H1 (cell line): ENCODE results near the gene ATP11A. TPM values are rescaled to one million over a fixed set of nuclear protein-coding genes. Genes with fewer than 3 reads are reported as not detected.

Experiments
- CTCF ChIA-PET: fragments of 300-600 bp; sonication (Branson Sonifier 250); formaldehyde crosslinking; loops from one replicate; lab custom pipeline; 2021; ENCODE audit not compliant: partially characterized antibody; lab: Charles Lee
- POLR2A ChIA-PET: fragments of 300-600 bp; sonication (Branson Sonifier 250); formaldehyde crosslinking; loops from one replicate; lab custom pipeline; 2021; ENCODE audit warnings: inconsistent platforms; ENCODE audit not compliant: partially characterized antibody; lab: Charles Lee
- DNase-seq, 2 experiments: peaks; one replicate each; pipeline versions ENCODE4 v3.0.0 to v3.0.0-alpha.2; 2010 to 2022; ENCODE audit warnings: low spot score in 2 of 2, low read depth in 1 of 2, mixed read lengths in 1 of 2
- FAIRE-seq: peaks from 2 replicates; lab custom pipeline; 2011; peaks lifted over from hg19 to GRCh38; lab: Jason Lieb, UNC
- H2AFZ ChIP-seq: 2 replicates; pipeline ENCODE4 v1.8.1; 2012; ENCODE audit warnings: low read length, inconsistent platforms
- H2AK5ac ChIP-seq: 2 replicates; pipeline ENCODE4 v1.6.1; 2013; ENCODE audit warnings: low read depth, low read length
- H2BK120ac ChIP-seq: replicated peaks from 2 replicates; pipeline ENCODE3; 2013; ENCODE audit warnings: low read depth, low read length, inconsistent platforms
- H2BK12ac ChIP-seq: 2 replicates; pipeline ENCODE4 v1.6.1; 2013; ENCODE audit warnings: low read depth, low read length
- H2BK15ac ChIP-seq: 2 replicates; pipeline ENCODE4 v1.6.1; 2013; ENCODE audit warnings: low read length
- H2BK20ac ChIP-seq: 2 replicates; pipeline ENCODE4 v1.6.1; 2013; ENCODE audit warnings: low read length
- H2BK5ac ChIP-seq: 2 replicates; pipeline ENCODE4 v1.6.1; 2013; ENCODE audit warnings: low read depth, low read length
- H3K14ac ChIP-seq: 2 replicates; pipeline ENCODE4 v1.6.1; 2013; ENCODE audit warnings: inconsistent platforms; ENCODE audit not compliant: insufficient read length
- H3K18ac ChIP-seq: 2 replicates; pipeline ENCODE4 v1.6.1; 2013; ENCODE audit warnings: low read length; ENCODE audit errors: extremely low read depth
- H3K23ac ChIP-seq: 2 replicates; pipeline ENCODE4 v1.6.1; 2013; ENCODE audit warnings: inconsistent platforms; ENCODE audit not compliant: insufficient read length
- H3K23me2 ChIP-seq: 2 replicates; pipeline ENCODE4 v1.6.1; 2013; ENCODE audit warnings: low read depth, low read length
- H3K27ac ChIP-seq: 2 replicates; pipeline ENCODE4 v1.6.1; 2011; ENCODE audit warnings: low read depth, low read length, inconsistent platforms
- H3K27me3 ChIP-seq, 4 experiments: replicated peaks in 1 of 4; 1 replicate in 1 of 4; 2 replicates in 3 of 4; pipeline versions ENCODE4 v1.6.1 to v1.8.1; 2011 to 2013; ENCODE audit warnings: low read length in 3 of 4, mild to moderate bottlenecking in 3 of 4, inconsistent platforms in 2 of 4, mixed read lengths in 2 of 4, moderate library complexity in 1 of 4; ENCODE audit not compliant: control insufficient read depth in 3 of 4, insufficient read depth in 3 of 4; ENCODE audit errors: extremely low read depth in 1 of 4
- H3K36me3 ChIP-seq, 4 experiments: 2 replicates each; pipeline versions ENCODE4 v1.6.1 to v1.8.1; 2011 to 2013; ENCODE audit warnings: mild to moderate bottlenecking in 4 of 4, low read length in 3 of 4, moderate library complexity in 2 of 4, control low read depth in 1 of 4, inconsistent platforms in 1 of 4; ENCODE audit not compliant: insufficient read depth in 4 of 4, control insufficient read depth in 2 of 4
- H3K4ac ChIP-seq: replicated peaks from 2 replicates; pipeline ENCODE3; 2013; ENCODE audit warnings: low read length, low read depth, mixed read lengths, inconsistent platforms; ENCODE audit not compliant: insufficient read length
- H3K4me1 ChIP-seq, 4 experiments: replicated peaks in 1 of 4; 1 replicate in 1 of 4; 2 replicates in 3 of 4; pipeline versions ENCODE4 v1.6.1 to v1.8.1; 2011 to 2013; ENCODE audit warnings: low read length in 3 of 4, inconsistent platforms in 2 of 4, mixed read lengths in 1 of 4; ENCODE audit not compliant: insufficient read depth in 4 of 4, control insufficient read depth in 3 of 4
- H3K4me2 ChIP-seq, 2 experiments: 2 replicates each; pipeline versions ENCODE4 v1.6.1 to v1.8.1; 2011 to 2013; ENCODE audit warnings: low read depth in 2 of 2, low read length in 2 of 2, control low read depth in 1 of 2, inconsistent platforms in 1 of 2, mild to moderate bottlenecking in 1 of 2; ENCODE audit not compliant: insufficient read depth in 1 of 2
- H3K4me3 ChIP-seq, 4 experiments: fragments of 200-600, 300-600 bp in 1 of 4; sonication (generic), shearing (Covaris generic), sonication (Bioruptor Twin) in 1 of 4; 2 replicates each; pipeline versions ENCODE4 v1.5.1 to v1.8.1; 2011 to 2016; ENCODE audit warnings: low read length in 4 of 4, low read depth in 3 of 4, control low read depth in 2 of 4, inconsistent platforms in 2 of 4, mild to moderate bottlenecking in 2 of 4, mixed read lengths in 1 of 4, moderate library complexity in 1 of 4; ENCODE audit not compliant: insufficient read depth in 2 of 4; ENCODE audit errors: extremely low read depth in 1 of 4
- H3K56ac ChIP-seq: replicated peaks from 2 replicates; pipeline ENCODE3; 2013; ENCODE audit warnings: low read depth, mild to moderate bottlenecking, mixed read lengths, low read length, inconsistent platforms; ENCODE audit not compliant: insufficient read length
- H3K79me1 ChIP-seq: 2 replicates; pipeline ENCODE4 v1.6.1; 2013; ENCODE audit warnings: low read depth, low read length, control low read depth
- H3K79me2 ChIP-seq, 2 experiments: 2 replicates each; pipeline versions ENCODE4 v1.6.1 to v1.8.1; 2012 to 2013; ENCODE audit warnings: low read length in 2 of 2, mild to moderate bottlenecking in 2 of 2, inconsistent platforms in 1 of 2; ENCODE audit not compliant: insufficient read depth in 2 of 2, control insufficient read depth in 1 of 2
- H3K9ac ChIP-seq, 4 experiments: replicated peaks in 1 of 4; 1 replicate in 1 of 4; 2 replicates in 3 of 4; pipeline versions ENCODE4 v1.6.1 to v1.8.1; 2011 to 2013; ENCODE audit warnings: low read depth in 3 of 4, low read length in 3 of 4, control low read depth in 2 of 4, mild to moderate bottlenecking in 2 of 4, moderate library complexity in 2 of 4, inconsistent platforms in 1 of 4; ENCODE audit errors: extremely low read depth in 1 of 4
- H3K9me3 ChIP-seq, 2 experiments: 2 replicates each; pipeline versions ENCODE4 v1.6.1 to v1.8.1; 2012 to 2013; ENCODE audit warnings: mild to moderate bottlenecking in 2 of 2, moderate library complexity in 2 of 2, control low read depth in 1 of 2, inconsistent platforms in 1 of 2, low read depth in 1 of 2, low read length in 1 of 2, mixed read lengths in 1 of 2; ENCODE audit not compliant: insufficient read depth in 2 of 2
- H4K20me1 ChIP-seq, 2 experiments: replicated peaks in 1 of 2; 2 replicates each; pipeline versions ENCODE3 to v1.8.1; 2011 to 2013; ENCODE audit warnings: inconsistent platforms in 2 of 2, low read length in 2 of 2, mild to moderate bottlenecking in 1 of 2; ENCODE audit not compliant: insufficient read depth in 2 of 2, control insufficient read depth in 1 of 2
- H4K5ac ChIP-seq: 2 replicates; pipeline ENCODE4 v1.6.1; 2013; ENCODE audit warnings: low read length, low read depth, mixed read lengths, inconsistent platforms; ENCODE audit not compliant: insufficient read length
- H4K8ac ChIP-seq: 2 replicates; pipeline ENCODE4 v1.8.0; 2013; ENCODE audit warnings: mild to moderate bottlenecking, moderate library complexity, low read length, inconsistent platforms; ENCODE audit not compliant: insufficient read depth; ENCODE audit errors: extremely low read depth
- H4K91ac ChIP-seq: replicated peaks from 2 replicates; pipeline ENCODE3; 2013; ENCODE audit warnings: low read length, mixed read lengths, inconsistent platforms; ENCODE audit not compliant: insufficient read length
- CBX5 ChIP-seq: fragments of 300-800, 300-1000 bp; sonication (generic); IDR thresholded peaks from 2 replicates; pipeline ENCODE4 v1.7.1; 2016; ENCODE audit warnings: antibody characterized with exemption, low read length, low read depth
- CEBPB ChIP-seq: IDR thresholded peaks from 2 replicates; pipeline ENCODE4 v1.6.1; 2012; ENCODE audit warnings: low read depth, low read length
- FOSL1 ChIP-seq: IDR thresholded peaks from 2 replicates; pipeline ENCODE4 v1.6.1; 2011; ENCODE audit warnings: mild to moderate bottlenecking, low read depth, low read length, moderate library complexity; ENCODE audit not compliant: insufficient read depth
- GABPA ChIP-seq: IDR thresholded peaks from 2 replicates; pipeline ENCODE4 v1.6.1; 2011; ENCODE audit warnings: mild to moderate bottlenecking, low read length, moderate library complexity, borderline replicate concordance; ENCODE audit not compliant: insufficient read depth
- JUND ChIP-seq: IDR thresholded peaks from 2 replicates; pipeline ENCODE4 v1.6.1; 2011; ENCODE audit warnings: mild to moderate bottlenecking, improper control_type of control experiment, low read length
- KDM4A ChIP-seq: IDR thresholded peaks from one replicate; pipeline ENCODE4 v1.7.1; 2012; ENCODE audit warnings: low read depth, mild to moderate bottlenecking, moderate library complexity, low read length, inconsistent platforms; ENCODE audit not compliant: severe bottlenecking
- MAFK ChIP-seq: IDR thresholded peaks from 2 replicates; pipeline ENCODE4 v1.6.1; 2012; ENCODE audit warnings: low read depth, mild to moderate bottlenecking, improper control_type of control experiment, low read length
- NANOG ChIP-seq: IDR thresholded peaks from 2 replicates; pipeline ENCODE4 v1.6.1; 2011; ENCODE audit warnings: low read length, low read depth, mild to moderate bottlenecking, inconsistent platforms; ENCODE audit not compliant: insufficient read depth, poor library complexity, severe bottlenecking
- NRF1 ChIP-seq: IDR thresholded peaks from 2 replicates; pipeline ENCODE4 v1.6.1; 2011; ENCODE audit warnings: mild to moderate bottlenecking, low read depth, low read length, improper control_type of control experiment
- SP4 ChIP-seq: IDR thresholded peaks from 2 replicates; pipeline ENCODE4 v1.6.1; 2012; ENCODE audit warnings: low read length, inconsistent platforms
- TBP ChIP-seq: IDR thresholded peaks from 2 replicates; pipeline ENCODE4 v1.6.1; 2011; ENCODE audit warnings: low read depth, low read length, improper control_type of control experiment
- TCF12 ChIP-seq: IDR thresholded peaks from 2 replicates; pipeline ENCODE4 v1.6.1; 2011; ENCODE audit warnings: low read depth, mild to moderate bottlenecking, low read length
- TEAD4 ChIP-seq: IDR thresholded peaks from 2 replicates; pipeline ENCODE4 v1.6.1; 2012; ENCODE audit warnings: low read depth, low read length, inconsistent platforms, mixed read lengths
- WGBS, 2 experiments: shearing (Covaris generic) in 1 of 2; methylation state at CpG; one replicate each; pipeline versions ENCODE4 v1.1.6 to v1.1.7; 2013 to 2015; ENCODE audit warnings: low lambda C conversion rate in 2 of 2, mixed read lengths in 2 of 2, inconsistent platforms in 1 of 2, low coverage in 1 of 2, missing lambda C conversion rate in 1 of 2; ENCODE audit not compliant: insufficient replicate concordance in 2 of 2, insufficient coverage in 1 of 2, insufficient read length in 1 of 2; ENCODE audit errors: extremely low coverage in 1 of 2, missing lambda C conversion rate in 1 of 2; 5-methylcytosine and 5-hydroxymethylcytosine counted together
- polyA plus RNA-seq, 7 experiments: library from polyadenylated mRNA; depleted of rRNA in 3 of 7; stranded (reverse) in 5 of 7; unstranded in 2 of 7; fragments of >200 nt in 5 of 7; fragments of 200-250 nt in 2 of 7; gene quantifications; 1 replicate in 5 of 7; 2 replicates in 1 of 7; 4 replicates in 1 of 7; pipeline versions ENCODE4 v1.2.1 to v1.2.3, GENCODE V29; 2011 to 2013; ENCODE audit warnings: missing spikeins in 2 of 7, mixed read lengths in 2 of 7
- total RNA-seq: library from RNA; stranded (reverse); fragmentation: NEBNext Ultra II Directional; extraction: Animal tissue kit (Norgen Biotek cat#: 25700); gene quantifications from 2 replicates; pipeline ENCODE4 v1.2.1, GENCODE V29; 2021

ATP11A gene
- total and polyA plus RNA-seq, 2 of the 8 experiments (the other 6 are each of a cell fraction or from before 2014, with no cell fraction given) = 28.8 to 72.9 TPM

- Histone ChIP-seq H2BK20ac (no peak overlapping the region), H2AFZ (no peak overlapping the region), H3K14ac (no peak overlapping the region), H3K23ac (no peak overlapping the region), H2BK5ac (no peak overlapping the region), H2BK12ac (no peak overlapping the region), H3K79me1 (peaks cover 15% of the 10 kb centered on the region), H3K4me1 (peaks cover 0 to 31% (median 13%) of the 10 kb centered on the region in 4 experiments; a peak in 6 of 7 replicates), H3K23me2 (no peaks in the 10 kb centered on the region), H4K8ac (no peak overlapping the region), H3K9me3 (no peaks in the 10 kb centered on the region), H3K79me2 (peaks cover 0 to 78% of the 10 kb centered on the region in 2 experiments; a peak in 2 of 4 replicates), H3K4ac (no peak overlapping the region), H4K20me1 (peaks cover 5 to 7% of the 10 kb centered on the region in 2 experiments), H3K27ac (no peak overlapping the region), H2AK5ac (no peak overlapping the region), H3K4me2 (no peak overlapping the region), H3K4me3 (no peak overlapping the region), H3K27me3 (no peaks in the 10 kb centered on the region), H4K5ac (no peak overlapping the region), H3K9ac (no peak overlapping the region), H3K36me3 (no peaks in the 10 kb centered on the region), H4K91ac (no peak overlapping the region), H3K56ac (no peak overlapping the region), H2BK15ac (no peak overlapping the region), H2BK120ac (no peak overlapping the region), H3K18ac (no peak overlapping the region)
- ChIA-PET CTCF (interaction anchor here (0.8 to 1.1 kb wide), 2 partner anchors 10 to 82 kb away, joined by 4 to 6 read pairs; no protein-coding TSS in a partner anchor), POLR2A (interaction anchor here (0.8 to 1.4 kb wide), 2 partner anchors 10 to 11 kb away, joined by 3 to 4 read pairs; no protein-coding TSS in a partner anchor)
- TF ChIP-seq TCF12 = no peak
- TF ChIP-seq TEAD4 = no peak
- no peak for TF ChIP-seq JUND
- no peak for TF ChIP-seq CBX5
- TF ChIP-seq CEBPB = no peak
- no peak for TF ChIP-seq NANOG
- no peak for TF ChIP-seq KDM4A
- no peak for TF ChIP-seq MAFK
- no peak for TF ChIP-seq FOSL1
- no peak for TF ChIP-seq SP4
- TF ChIP-seq TBP = no peak
- no peak for TF ChIP-seq GABPA
- no peak for TF ChIP-seq NRF1
- DNase-seq (no peak), FAIRE-seq (no peak)
- WGBS, 2 experiments = 86% methylated on average over 8 of the region's 8 CpGs; no CpG with 5 or more reads in 1 of the 2 experiments
Measured at GRCh38 chr13:112772929-112773328, 83.1 kb downstream of the ATP11A start.
